ENCODE measurements around the gene MAP3K3. TPM values are rescaled to one million over a fixed set of nuclear protein-coding genes. Genes with fewer than 3 reads are reported as not detected.

The MAP3K3 gene
- total and polyA plus RNA-seq, 2 experiments from 2014 or later, result 6.1 to 24.6 TPM

DNA sequence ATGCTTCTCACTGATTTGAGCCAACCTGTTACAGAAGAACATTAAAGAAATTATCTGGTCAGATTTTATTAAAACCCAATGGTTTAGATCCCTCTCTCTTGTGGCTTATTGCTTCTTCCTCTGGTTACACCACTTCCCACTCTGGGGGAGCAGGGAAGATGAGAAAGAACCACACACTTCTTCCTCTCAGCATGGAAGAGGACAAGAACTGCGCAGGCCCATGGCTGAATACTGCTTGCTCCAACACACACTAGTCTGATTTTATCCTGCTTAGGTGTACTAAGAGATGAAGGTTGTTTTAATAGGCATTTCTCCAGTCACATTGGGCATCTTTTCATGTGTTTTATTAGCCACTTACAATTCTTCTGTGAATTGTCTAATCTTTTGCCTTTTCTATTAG lies 27.6 kb downstream of the MAP3K3 start (continued):
- TF ChIP-seq, protein P1, sequence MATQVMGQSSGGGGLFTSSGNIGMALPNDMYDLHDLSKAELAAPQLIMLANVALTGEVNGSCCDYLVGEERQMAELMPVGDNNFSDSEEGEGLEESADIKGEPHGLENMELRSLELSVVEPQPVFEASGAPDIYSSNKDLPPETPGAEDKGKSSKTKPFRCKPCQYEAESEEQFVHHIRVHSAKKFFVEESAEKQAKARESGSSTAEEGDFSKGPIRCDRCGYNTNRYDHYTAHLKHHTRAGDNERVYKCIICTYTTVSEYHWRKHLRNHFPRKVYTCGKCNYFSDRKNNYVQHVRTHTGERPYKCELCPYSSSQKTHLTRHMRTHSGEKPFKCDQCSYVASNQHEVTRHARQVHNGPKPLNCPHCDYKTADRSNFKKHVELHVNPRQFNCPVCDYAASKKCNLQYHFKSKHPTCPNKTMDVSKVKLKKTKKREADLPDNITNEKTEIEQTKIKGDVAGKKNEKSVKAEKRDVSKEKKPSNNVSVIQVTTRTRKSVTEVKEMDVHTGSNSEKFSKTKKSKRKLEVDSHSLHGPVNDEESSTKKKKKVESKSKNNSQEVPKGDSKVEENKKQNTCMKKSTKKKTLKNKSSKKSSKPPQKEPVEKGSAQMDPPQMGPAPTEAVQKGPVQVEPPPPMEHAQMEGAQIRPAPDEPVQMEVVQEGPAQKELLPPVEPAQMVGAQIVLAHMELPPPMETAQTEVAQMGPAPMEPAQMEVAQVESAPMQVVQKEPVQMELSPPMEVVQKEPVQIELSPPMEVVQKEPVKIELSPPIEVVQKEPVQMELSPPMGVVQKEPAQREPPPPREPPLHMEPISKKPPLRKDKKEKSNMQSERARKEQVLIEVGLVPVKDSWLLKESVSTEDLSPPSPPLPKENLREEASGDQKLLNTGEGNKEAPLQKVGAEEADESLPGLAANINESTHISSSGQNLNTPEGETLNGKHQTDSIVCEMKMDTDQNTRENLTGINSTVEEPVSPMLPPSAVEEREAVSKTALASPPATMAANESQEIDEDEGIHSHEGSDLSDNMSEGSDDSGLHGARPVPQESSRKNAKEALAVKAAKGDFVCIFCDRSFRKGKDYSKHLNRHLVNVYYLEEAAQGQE (IDR thresholded peaks at IDR 0.05; ENCODE audit: unreplicated experiment), result no peak
- TF ChIP-seq JUNB (IDR thresholded peaks at IDR 0.05; ENCODE audit: unreplicated experiment) (no peak), EZH2 (IDR thresholded peaks at IDR 0.05; ENCODE audit: low read depth, unreplicated experiment) (no peak), ZNF331 (CRISPR knock-in tag; IDR thresholded peaks at IDR 0.05; ENCODE audit: low read depth) (no peak), POLR2AphosphoS5 (IDR thresholded peaks at IDR 0.05; ENCODE audit: low read depth) (no peak), STAT1 (IDR thresholded peaks at IDR 0.05; ENCODE audit: unreplicated experiment) (no peak), CREB1 (CRISPR knock-in tag; IDR thresholded peaks at IDR 0.05; ENCODE audit: low read depth) (no peak), ZNF114 (CRISPR knock-in tag; IDR thresholded peaks at IDR 0.05) (no peak)
- TF ChIP-seq, protein P2, sequence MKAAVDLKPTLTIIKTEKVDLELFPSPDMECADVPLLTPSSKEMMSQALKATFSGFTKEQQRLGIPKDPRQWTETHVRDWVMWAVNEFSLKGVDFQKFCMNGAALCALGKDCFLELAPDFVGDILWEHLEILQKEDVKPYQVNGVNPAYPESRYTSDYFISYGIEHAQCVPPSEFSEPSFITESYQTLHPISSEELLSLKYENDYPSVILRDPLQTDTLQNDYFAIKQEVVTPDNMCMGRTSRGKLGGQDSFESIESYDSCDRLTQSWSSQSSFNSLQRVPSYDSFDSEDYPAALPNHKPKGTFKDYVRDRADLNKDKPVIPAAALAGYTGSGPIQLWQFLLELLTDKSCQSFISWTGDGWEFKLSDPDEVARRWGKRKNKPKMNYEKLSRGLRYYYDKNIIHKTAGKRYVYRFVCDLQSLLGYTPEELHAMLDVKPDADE (IDR thresholded peaks at IDR 0.05), result no peak
- TF ChIP-seq, protein P3, sequence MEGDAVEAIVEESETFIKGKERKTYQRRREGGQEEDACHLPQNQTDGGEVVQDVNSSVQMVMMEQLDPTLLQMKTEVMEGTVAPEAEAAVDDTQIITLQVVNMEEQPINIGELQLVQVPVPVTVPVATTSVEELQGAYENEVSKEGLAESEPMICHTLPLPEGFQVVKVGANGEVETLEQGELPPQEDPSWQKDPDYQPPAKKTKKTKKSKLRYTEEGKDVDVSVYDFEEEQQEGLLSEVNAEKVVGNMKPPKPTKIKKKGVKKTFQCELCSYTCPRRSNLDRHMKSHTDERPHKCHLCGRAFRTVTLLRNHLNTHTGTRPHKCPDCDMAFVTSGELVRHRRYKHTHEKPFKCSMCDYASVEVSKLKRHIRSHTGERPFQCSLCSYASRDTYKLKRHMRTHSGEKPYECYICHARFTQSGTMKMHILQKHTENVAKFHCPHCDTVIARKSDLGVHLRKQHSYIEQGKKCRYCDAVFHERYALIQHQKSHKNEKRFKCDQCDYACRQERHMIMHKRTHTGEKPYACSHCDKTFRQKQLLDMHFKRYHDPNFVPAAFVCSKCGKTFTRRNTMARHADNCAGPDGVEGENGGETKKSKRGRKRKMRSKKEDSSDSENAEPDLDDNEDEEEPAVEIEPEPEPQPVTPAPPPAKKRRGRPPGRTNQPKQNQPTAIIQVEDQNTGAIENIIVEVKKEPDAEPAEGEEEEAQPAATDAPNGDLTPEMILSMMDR (conservative IDR thresholded peaks at IDR 0.05; ENCODE audit: low read depth in 2 of 2), result no peak

DNA sequence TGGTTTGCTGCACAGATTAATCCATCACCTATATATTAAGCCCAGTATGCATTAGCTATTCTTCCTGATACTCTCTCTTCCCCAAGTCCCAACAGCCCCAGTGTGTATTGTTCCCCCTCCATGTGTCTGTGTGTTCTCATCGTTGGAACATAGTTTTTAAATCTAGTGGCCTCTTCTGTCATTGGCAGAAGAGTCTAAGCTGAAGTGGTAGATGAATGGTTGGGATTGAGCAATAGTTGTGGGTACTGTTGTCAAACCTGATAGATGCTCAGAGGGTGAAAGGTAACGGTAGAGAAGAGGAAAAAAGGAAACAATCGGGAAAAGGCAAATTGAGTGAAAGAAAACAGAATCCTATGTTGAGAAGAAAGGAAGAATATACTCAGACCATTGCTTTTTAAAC lies 29.9 kb downstream of the MAP3K3 start:
- Mint-ChIP-seq H3K27me3 (ENCODE audit: insufficient read depth, low read depth, poor library complexity) (no peaks in the 10 kb centered on the region), H3K9me3 (no peaks in the 10 kb centered on the region; the same call in 2 of the 3 replicates), H3K4me1 (peaks cover 13% of the 10 kb centered on the region), H3K27ac (no peak overlapping the region), H3K36me3 (ENCODE audit: low read depth) (peaks cover 11% of the 10 kb centered on the region; the same call in 2 of the 3 replicates), H3K4me3 (no peak overlapping the region)
- Histone ChIP-seq H3K4me2 (no peak overlapping the region), H3F3A (replicated peaks; ENCODE audit: low read depth) (no peaks in the 10 kb centered on the region), H3K36me3 (ENCODE audit: insufficient read depth) (no peaks in the 10 kb centered on the region), H3K79me2 (replicated peaks; ENCODE audit: insufficient read depth) (0 out of 2 replicates have a peak, but pooled peaks cover 6% of the 10 kb centered on the region), H3K4me3 (no peak overlapping the region), H3K4me1 (ENCODE audit: insufficient read depth) (peaks cover 15% of the 10 kb centered on the region; the same call in 1 of the 2 replicates), H3K27ac (ENCODE audit: low read depth) (no peak overlapping the region), H3K9me2 (ENCODE audit: insufficient read depth) (no peaks in the 10 kb centered on the region), H3K27me3 (ENCODE audit: insufficient read depth) (no peaks in the 10 kb centered on the region), H4K20me1 (replicated peaks; ENCODE audit: insufficient read depth) (no peaks in the 10 kb centered on the region; the same call in 1 of the 2 replicates), H2AFZ (no peak overlapping the region)
- DNase-seq (ENCODE audit: low spot score) (no peak), ATAC-seq (no peak)
- TF ChIP-seq JUNB (IDR thresholded peaks at IDR 0.05; ENCODE audit: unreplicated experiment) (no peak), EZH2phosphoT487 (IDR thresholded peaks at IDR 0.05; ENCODE audit: unreplicated experiment) (no peak), EZH2 (IDR thresholded peaks at IDR 0.05; ENCODE audit: low read depth, unreplicated experiment) (no peak), ZNF114 (CRISPR knock-in tag; IDR thresholded peaks at IDR 0.05) (no peak), STAT1 (IDR thresholded peaks at IDR 0.05; ENCODE audit: unreplicated experiment) (no peak), POLR2AphosphoS5 (IDR thresholded peaks at IDR 0.05; ENCODE audit: low read depth) (no peak)
- TF ChIP-seq, protein P2 (IDR thresholded peaks at IDR 0.05), result no peak
- TF ChIP-seq, protein P3 (conservative IDR thresholded peaks at IDR 0.05; ENCODE audit: low read depth in 2 of 2), result no peak
